Activated B cell treated with CpG ODN at 0.5 μM for 24 hours (primary cell): ENCODE results near the gene HSD17B7. TPM values are rescaled to one million over a fixed set of nuclear protein-coding genes. Genes with fewer than 3 reads are reported as not detected.

Source experiments
- ATAC-seq: fragments of 200-7000 bp; cut with Tn5 transposase; one replicate; pipeline ENCODE4 v1.10.0; 2021; ENCODE audit warnings: low read depth, mild to moderate bottlenecking, moderate library complexity
- CTCF ChIA-PET: fragments of 350-600 bp; sonication (Branson Sonifier 250); formaldehyde crosslinking; loops from one replicate; lab custom pipeline; 2021; ENCODE audit warnings: antibody characterized with exemption; lab: Charles Lee
- POLR2A ChIA-PET: fragments of 350-600 bp; sonication (Branson Sonifier 250); formaldehyde crosslinking; loops from one replicate; lab custom pipeline; 2021; ENCODE audit warnings: antibody characterized with exemption; lab: Charles Lee
- DNase-seq: peaks from one replicate; pipeline ENCODE4 v3.0.0; 2022
- H3K27ac Mint-ChIP-seq: one replicate; pipeline ENCODE4 v1.8.0; 2020; ENCODE audit warnings: mixed read lengths
- H3K27me3 Mint-ChIP-seq: one replicate; pipeline ENCODE4 v1.8.0; 2021; ENCODE audit warnings: mixed read lengths
- H3K36me3 Mint-ChIP-seq: one replicate; pipeline ENCODE4 v1.8.0; 2021; ENCODE audit warnings: low read depth, mixed read lengths
- H3K4me1 Mint-ChIP-seq: one replicate; pipeline ENCODE4 v1.8.0; 2021; ENCODE audit warnings: mixed read lengths
- H3K4me3 Mint-ChIP-seq: one replicate; pipeline ENCODE4 v1.8.0; 2020; ENCODE audit warnings: mild to moderate bottlenecking, mixed read lengths
- H3K9me3 Mint-ChIP-seq: one replicate; pipeline ENCODE4 v1.8.0; 2020; ENCODE audit warnings: mixed read lengths
- CTCF ChIP-seq: fragments of 200-600 bp; IDR thresholded peaks from one replicate; pipeline ENCODE4 v1.8.0; 2022; ENCODE audit warnings: antibody characterized with exemption, mild to moderate bottlenecking
- intact Hi-C: fragments of 100-400 bp; cut with micrococcal nuclease; formaldehyde crosslinking; loops from one replicate; pipeline ENCODE4 v1.15.1; 2024
- total RNA-seq: library from RNA; stranded (reverse); gene quantifications from 2 replicates; pipeline ENCODE4 v1.2.3, GENCODE V29; 2022

Gene HSD17B7
- total RNA-seq, 1 donor from 2014 or later: 32.6 TPM

GRCh38 chr1:162857850-162858249 lies 67.3 kb downstream of the HSD17B7 start:
- Mint-ChIP-seq H3K27ac (no peak overlapping the region), H3K36me3 (no peaks in the 10 kb centered on the region), H3K4me1 (no peaks in the 10 kb centered on the region)

GRCh38 chr1:162859191-162859590 lies 68.7 kb downstream of the HSD17B7 start:
- CTCF ChIA-PET: interaction anchor here (2.4 to 5.3 kb wide), 2 partner anchors 11 to 456 kb away, joined by 7 to 28 read pairs; no protein-coding TSS in a partner anchor
- DNase-seq: no peak
- POLR2A ChIA-PET: no interaction called here
- H3K27ac Mint-ChIP-seq: no peak overlapping the region
- intact Hi-C loops: no loop called here
- peaks cover 3% of the 10 kb centered on the region for H3K9me3 Mint-ChIP-seq
- H3K36me3 Mint-ChIP-seq: no peaks in the 10 kb centered on the region
- ATAC-seq: no peak
- peaks cover 15% of the 10 kb centered on the region for H3K27me3 Mint-ChIP-seq
- no peak for TF ChIP-seq CTCF
- H3K4me3 Mint-ChIP-seq: no peak overlapping the region
- H3K4me1 Mint-ChIP-seq: no peaks in the 10 kb centered on the region

More at GRCh38 chr1:162857850-162858249, 67.3 kb downstream of the HSD17B7 start:
- DNase-seq (no peak), ATAC-seq (no peak)
- POLR2A ChIA-PET: no interaction called here
- no peak overlapping the region for H3K4me3 Mint-ChIP-seq
- intact Hi-C loops: no loop called here
- no peak for TF ChIP-seq CTCF
- no peaks in the 10 kb centered on the region for H3K9me3 Mint-ChIP-seq
- H3K27me3 Mint-ChIP-seq: peaks cover 11% of the 10 kb centered on the region
- CTCF ChIA-PET: interaction anchor here (2.4 to 5.3 kb wide), 2 partner anchors 10 to 458 kb away, joined by 7 to 28 read pairs; no protein-coding TSS in a partner anchor

GRCh38 chr1:162861101-162861500 lies 70.6 kb downstream of the HSD17B7 start, which contains the start of gene CCDC190:
Gene CCDC190, minus strand, starts transcription at chr1:162861175. Its CDS starts 1,529 bp downstream, at chr1:162859646.
- ATAC-seq: no peak
- CTCF ChIA-PET: interaction anchor here (0.9 to 5.3 kb wide), 2 partner anchors 8 to 13 kb away, joined by 4 to 28 read pairs; no protein-coding TSS in a partner anchor

GRCh38 chr1:162861625-162862024 lies 71.1 kb downstream of the HSD17B7 start:
- Mint-ChIP-seq H3K36me3 (no peaks in the 10 kb centered on the region), H3K4me1 (no peaks in the 10 kb centered on the region), H3K27me3 (peaks cover 15% of the 10 kb centered on the region), H3K9me3 (peaks cover 4% of the 10 kb centered on the region), H3K27ac (no peak overlapping the region), H3K4me3 (no peak overlapping the region)
- intact Hi-C loops: no loop called here
- no peak for DNase-seq
- no peak for ATAC-seq
- POLR2A ChIA-PET: no interaction called here
- CTCF ChIA-PET: interaction anchor here (0.9 to 5.3 kb wide), 2 partner anchors 8 to 13 kb away, joined by 4 to 28 read pairs; no protein-coding TSS in a partner anchor
- TF ChIP-seq CTCF: no peak

More at GRCh38 chr1:162861101-162861500, 70.6 kb downstream of the HSD17B7 start, which contains the start of gene CCDC190:
- no peak for DNase-seq
- TF ChIP-seq CTCF: no peak
- no peak within 1 kb of the TSS for H3K27ac Mint-ChIP-seq
- H3K4me1 Mint-ChIP-seq: no peaks in the 10 kb centered on the region
- H3K9me3 Mint-ChIP-seq: peaks cover 4% of the 10 kb centered on the region
- H3K36me3 Mint-ChIP-seq: no peaks in the 10 kb centered on the region
- H3K27me3 Mint-ChIP-seq: peaks cover 15% of the 10 kb centered on the region
- POLR2A ChIA-PET: no interaction called here
- intact Hi-C loops: no loop called here
- H3K4me3 Mint-ChIP-seq: no peak within 1 kb of the TSS

Other genes with a start within 250 kb of the HSD17B7 start
- gene UAP1, start 229.0 kb upstream of the HSD17B7 start, total RNA-seq: 11.6 and 13.4 TPM in 2 replicates
- 0.09 and 0.27 TPM in 2 replicates for gene DDR2, start 158.2 kb upstream of the HSD17B7 start, total RNA-seq
- not detected in 2 replicates for gene CCDC190, start 70.5 kb downstream of the HSD17B7 start, total RNA-seq